Measurements from ENCODE around the gene FYB1.
"Not testable (repeated sequence)": the region's sequence is repeated elsewhere in the genome, so short reads cannot be mapped to it uniquely, and the experiment has no call there.

FYB1 gene

GRCh38 chr5:39249069-39249468, 29.7 kb upstream of the FYB1 start:
- no peak overlapping the region for H3K4me3 ChIP-seq (ENCODE audit: low read depth, low read length)
- DNase-seq (ENCODE audit: low read depth), result no peak
- TF ChIP-seq CTCF (IDR thresholded peaks at IDR 0.05; ENCODE audit: low read depth, low read length, missing control alignments), result no peak

GRCh38 chr5:39240750-39241149, 21.4 kb upstream of the FYB1 start:
- no peak for DNase-seq (ENCODE audit: low read depth)
- no peak for TF ChIP-seq CTCF (IDR thresholded peaks at IDR 0.05; ENCODE audit: low read depth, low read length, missing control alignments)
- H3K4me3 ChIP-seq (ENCODE audit: low read depth, low read length), result no peak overlapping the region

- H3K4me3 ChIP-seq (ENCODE audit: low read depth, low read length), result no peak overlapping the region
- no peak for DNase-seq (ENCODE audit: low read depth)
- no peak for TF ChIP-seq CTCF (IDR thresholded peaks at IDR 0.05; ENCODE audit: low read depth, low read length, missing control alignments)
Measured at GRCh38 chr5:39238366-39239105, 19.2 kb upstream of the FYB1 start.

GRCh38 chr5:39236718-39237117, 17.4 kb upstream of the FYB1 start:
- TF ChIP-seq CTCF (IDR thresholded peaks at IDR 0.05; ENCODE audit: low read depth, low read length, missing control alignments), result no peak
- no peak overlapping the region for H3K4me3 ChIP-seq (ENCODE audit: low read depth, low read length)
- no peak for DNase-seq (ENCODE audit: low read depth)

GRCh38 chr5:39235648-39236047, 16.3 kb upstream of the FYB1 start:
- H3K4me3 ChIP-seq (ENCODE audit: low read depth, low read length), result no peak overlapping the region
- no peak for TF ChIP-seq CTCF (IDR thresholded peaks at IDR 0.05; ENCODE audit: low read depth, low read length, missing control alignments)
- no peak for DNase-seq (ENCODE audit: low read depth)

GRCh38 chr5:39234494-39234893, 15.1 kb upstream of the FYB1 start:
- H3K4me3 ChIP-seq (ENCODE audit: low read depth, low read length); DNase-seq (ENCODE audit: low read depth): not testable (repeated sequence)

GRCh38 chr5:39233783-39234182, 14.4 kb upstream of the FYB1 start:
- TF ChIP-seq CTCF (IDR thresholded peaks at IDR 0.05; ENCODE audit: low read depth, low read length, missing control alignments), result no peak

More at GRCh38 chr5:39233783-39234182, 14.4 kb upstream of the FYB1 start:
- H3K4me3 ChIP-seq (ENCODE audit: low read depth, low read length), result no peak overlapping the region
- DNase-seq (ENCODE audit: low read depth), result no peak

Measured in GM12864 (cell line).